T-helper 1 cell treated with Interleukin-12 subunit alpha and Interleukin-12 subunit beta and Interleukin-4 antibody, amounts not matched to agents 30 μg/mL and 1 μg/mL, for 36 hours (primary cell): ENCODE results near the gene CEP85.
A peak's percentile ranks its signal among the peaks of the same experiment; 100 is the strongest.
"Not testable (repeated sequence)": the region's sequence is repeated elsewhere in the genome, so short reads cannot be mapped to it uniquely, and the experiment has no call there.

Experiments
- H3K27ac Mint-ChIP-seq: one replicate; pipeline ENCODE4 v1.8.0; 2021; ENCODE audit warnings: mild to moderate bottlenecking, mixed read lengths
- H3K27me3 Mint-ChIP-seq: one replicate; pipeline ENCODE4 v1.8.0; 2021; ENCODE audit warnings: low read depth, mixed read lengths
- H3K36me3 Mint-ChIP-seq: one replicate; pipeline ENCODE4 v1.8.0; 2021; ENCODE audit warnings: low read depth, mixed read lengths
- H3K4me1 Mint-ChIP-seq: one replicate; pipeline ENCODE4 v1.8.0; 2021; ENCODE audit warnings: low read depth, mixed read lengths
- H3K4me3 Mint-ChIP-seq: one replicate; pipeline ENCODE4 v1.8.0; 2021; ENCODE audit warnings: mild to moderate bottlenecking, moderate library complexity, mixed read lengths
- H3K9me3 Mint-ChIP-seq: one replicate; pipeline ENCODE4 v1.8.0; 2021; ENCODE audit warnings: mixed read lengths

CEP85 gene

GRCh38 chr1:26297057-26297790 lies 63.2 kb downstream of the CEP85 start:
- H3K9me3 Mint-ChIP-seq, result no peaks in the 10 kb centered on the region
- peaks cover 10% of the 10 kb centered on the region for H3K4me1 Mint-ChIP-seq
- no peak overlapping the region for H3K27ac Mint-ChIP-seq

GRCh38 chr1:26297791-26298124 lies 63.8 kb downstream of the CEP85 start:
- no peak overlapping the region for H3K27ac Mint-ChIP-seq
- peaks cover 18% of the 10 kb centered on the region for H3K36me3 Mint-ChIP-seq
- H3K4me3 Mint-ChIP-seq, result no peak overlapping the region
- H3K27me3 Mint-ChIP-seq, result no peaks in the 10 kb centered on the region
- H3K9me3 Mint-ChIP-seq, result no peaks in the 10 kb centered on the region
- H3K4me1 Mint-ChIP-seq, result peaks cover 12% of the 10 kb centered on the region

More at GRCh38 chr1:26297057-26297790, 63.2 kb downstream of the CEP85 start:
- H3K36me3 Mint-ChIP-seq, result peaks cover 18% of the 10 kb centered on the region
- H3K4me3 Mint-ChIP-seq, result no peak overlapping the region
- no peaks in the 10 kb centered on the region for H3K27me3 Mint-ChIP-seq

GRCh38 chr1:26300578-26301275 lies 66.7 kb downstream of the CEP85 start:
- H3K4me3 Mint-ChIP-seq, result no peak overlapping the region
- no peaks in the 10 kb centered on the region for H3K9me3 Mint-ChIP-seq
- H3K4me1 Mint-ChIP-seq, result peaks cover 17% of the 10 kb centered on the region
- no peaks in the 10 kb centered on the region for H3K27me3 Mint-ChIP-seq
- peaks cover 6% of the 10 kb centered on the region for H3K36me3 Mint-ChIP-seq
- peak overlapping the region; percentile 58 for H3K27ac Mint-ChIP-seq

DNA sequence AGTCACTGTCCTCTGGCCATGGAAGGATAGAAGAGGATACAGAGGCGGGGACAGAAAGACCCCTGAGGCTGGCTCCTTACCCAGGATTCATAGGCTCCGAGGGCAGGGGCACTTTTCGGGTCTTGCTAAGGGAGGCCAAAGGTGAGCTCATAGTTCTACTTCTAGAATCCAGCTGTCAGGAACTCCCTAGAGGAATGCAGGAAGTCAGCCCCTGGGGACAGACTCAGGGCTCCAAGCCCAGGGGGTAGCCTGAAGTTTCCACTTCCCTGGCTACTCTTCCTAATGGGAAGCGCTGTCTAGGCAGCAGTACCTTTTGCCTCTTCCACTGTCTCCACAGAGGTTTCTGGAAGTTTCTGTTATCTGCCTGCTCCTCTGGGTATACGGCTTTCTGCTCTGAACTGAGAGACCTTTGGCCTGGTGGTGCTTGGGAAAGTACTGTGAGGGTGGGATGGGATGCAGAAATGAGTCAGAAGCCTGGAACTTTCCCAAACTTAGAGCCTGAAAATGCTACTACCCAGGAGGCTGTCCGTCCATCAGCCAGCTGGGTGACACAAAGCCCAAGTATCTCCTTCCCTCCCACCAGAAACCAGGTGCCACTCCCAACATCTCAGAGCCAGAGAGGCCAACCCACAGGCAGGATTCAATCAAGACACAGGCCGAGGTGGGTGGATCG lies 68.9 kb downstream of the CEP85 start:
- Mint-ChIP-seq H3K36me3 (peaks cover 1% of the 10 kb centered on the region), H3K4me3 (no peak overlapping the region), H3K9me3 (no peaks in the 10 kb centered on the region), H3K4me1 (peaks cover 35% of the 10 kb centered on the region), H3K27ac (no peak overlapping the region), H3K27me3 (no peaks in the 10 kb centered on the region)

- Mint-ChIP-seq H3K36me3 (no peaks in the 10 kb centered on the region), H3K4me3 (peak overlapping the region; percentile 97), H3K4me1 (peaks cover 36% of the 10 kb centered on the region), H3K27ac (peak overlapping the region; percentile 86), H3K9me3 (no peaks in the 10 kb centered on the region), H3K27me3 (no peaks in the 10 kb centered on the region)
Measured at GRCh38 chr1:26305667-26306289, 71.8 kb downstream of the CEP85 start.

DNA sequence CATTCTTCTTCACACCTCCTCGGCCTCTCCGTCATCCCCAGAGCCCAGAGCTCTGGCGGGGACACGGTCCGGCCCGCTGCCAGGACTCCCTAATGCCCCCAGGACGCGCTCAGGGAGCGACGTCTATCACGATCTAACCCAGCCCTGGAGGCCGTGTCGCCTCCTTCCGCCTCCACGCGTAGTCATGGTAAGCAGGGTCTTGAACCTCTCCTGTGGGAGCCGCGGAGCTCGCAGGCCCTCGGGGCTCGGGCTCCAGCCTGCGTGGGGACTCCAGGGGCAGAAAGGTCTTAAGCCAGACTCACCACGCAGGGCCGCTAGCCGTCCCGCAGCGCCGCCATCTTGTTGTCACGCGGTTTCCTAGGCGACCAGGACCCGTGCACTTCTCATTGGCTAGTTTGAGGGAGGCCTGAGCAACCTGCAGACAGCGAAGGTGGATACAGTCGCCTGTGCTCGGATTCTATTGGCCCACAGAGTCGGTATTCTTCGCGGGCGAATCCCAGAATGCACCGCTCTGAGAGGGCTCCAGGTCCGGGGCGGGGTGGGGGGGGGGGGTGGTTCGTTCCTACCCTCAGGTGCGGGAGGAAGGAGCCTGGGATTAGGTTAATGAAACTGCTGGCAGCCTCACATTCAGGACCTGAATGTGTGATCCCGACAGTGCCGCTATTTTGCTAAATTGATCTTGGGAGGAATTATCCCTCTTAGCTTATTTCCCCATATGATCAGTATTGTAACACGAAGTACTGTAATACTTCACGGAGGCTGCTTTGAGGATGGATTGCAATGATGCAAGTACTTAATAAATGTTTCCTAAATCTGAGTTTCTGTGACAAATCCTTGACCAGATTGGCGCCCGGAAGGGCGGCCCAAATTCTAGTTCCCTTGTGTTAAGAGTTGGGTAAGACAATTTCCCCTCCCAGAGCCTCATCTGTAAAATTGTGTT lies 72.6 kb downstream of the CEP85 start, which contains the start of gene UBXN11:
Gene UBXN11 (minus strand): TSS at position 347 of the 940 bp plus-strand sequence. CDS start 3,753 bp downstream, outside the sequence.
- H3K36me3 Mint-ChIP-seq, result no peaks in the 10 kb centered on the region
- H3K27me3 Mint-ChIP-seq, result no peaks in the 10 kb centered on the region
- H3K9me3 Mint-ChIP-seq, result no peaks in the 10 kb centered on the region
- H3K4me1 Mint-ChIP-seq, result peaks cover 36% of the 10 kb centered on the region
- H3K27ac Mint-ChIP-seq, result peak within 1 kb of the TSS; percentile 87
- peak within 1 kb of the TSS; percentile 97 for H3K4me3 Mint-ChIP-seq

- Mint-ChIP-seq H3K27me3 (no peaks in the 10 kb centered on the region), H3K4me3 (peak overlapping the region; percentile 97), H3K36me3 (no peaks in the 10 kb centered on the region), H3K9me3 (no peaks in the 10 kb centered on the region), H3K4me1 (peaks cover 40% of the 10 kb centered on the region), H3K27ac (peak overlapping the region; percentile 87)
Measured at GRCh38 chr1:26307363-26307781, 73.4 kb downstream of the CEP85 start.

DNA sequence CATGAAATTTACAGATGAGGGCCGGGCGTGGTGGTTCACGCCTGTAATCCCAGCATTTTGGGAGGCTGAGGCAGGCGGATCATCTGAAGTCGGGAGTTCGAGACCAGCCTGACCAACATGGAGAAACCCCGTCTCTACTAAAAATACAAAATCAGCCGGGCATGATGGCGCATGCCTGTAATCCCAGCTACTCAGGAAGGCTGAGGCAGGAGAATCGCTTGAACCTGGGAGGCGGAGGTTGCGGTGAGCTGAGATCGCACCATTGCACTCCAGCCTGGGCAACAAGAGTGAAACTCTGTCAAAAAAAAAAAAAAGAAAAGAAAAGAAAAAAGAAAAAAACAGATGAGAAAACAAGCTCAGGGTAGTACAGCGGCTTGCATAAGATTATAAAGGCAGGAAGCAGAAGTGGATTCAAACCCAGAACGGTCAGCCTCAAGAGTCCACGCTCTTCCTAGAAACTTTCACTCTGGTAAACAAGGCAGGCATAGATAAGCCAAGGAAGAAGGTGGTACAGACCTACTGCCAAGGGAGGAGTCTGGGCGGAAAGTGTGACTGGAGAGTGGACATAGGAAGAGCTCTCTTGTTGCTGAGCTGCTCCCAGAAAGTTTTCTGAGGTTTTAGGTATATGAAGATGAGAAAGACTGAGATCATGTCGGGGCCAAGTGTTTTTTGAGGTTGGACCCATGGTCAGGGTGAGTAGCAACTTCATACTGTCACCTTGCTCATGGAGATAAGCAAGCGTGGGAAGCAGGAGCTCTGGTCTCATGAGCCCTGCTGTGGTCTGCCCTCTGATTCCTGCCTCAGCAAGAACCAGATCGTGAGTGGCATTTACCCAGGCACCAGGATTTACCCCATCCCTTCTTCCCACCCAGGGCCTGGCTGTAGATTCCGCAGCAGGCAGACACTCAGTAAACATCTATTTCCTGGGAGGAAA lies 74.2 kb downstream of the CEP85 start:
- Mint-ChIP-seq H3K4me3 (peak overlapping the region; percentile 80), H3K27ac (peak overlapping the region; percentile 87), H3K4me1 (peaks cover 40% of the 10 kb centered on the region)
- not testable (repeated sequence) for H3K27me3 Mint-ChIP-seq, H3K9me3 Mint-ChIP-seq, H3K36me3 Mint-ChIP-seq

GRCh38 chr1:26314501-26314900 lies 80.5 kb downstream of the CEP85 start:
- H3K9me3 Mint-ChIP-seq, result no peaks in the 10 kb centered on the region
- peaks cover 17% of the 10 kb centered on the region for H3K36me3 Mint-ChIP-seq
- peak overlapping the region; percentile 21 for H3K4me3 Mint-ChIP-seq
- no peaks in the 10 kb centered on the region for H3K27me3 Mint-ChIP-seq
- H3K27ac Mint-ChIP-seq, result peak overlapping the region; percentile 46
- peaks cover 42% of the 10 kb centered on the region for H3K4me1 Mint-ChIP-seq

DNA sequence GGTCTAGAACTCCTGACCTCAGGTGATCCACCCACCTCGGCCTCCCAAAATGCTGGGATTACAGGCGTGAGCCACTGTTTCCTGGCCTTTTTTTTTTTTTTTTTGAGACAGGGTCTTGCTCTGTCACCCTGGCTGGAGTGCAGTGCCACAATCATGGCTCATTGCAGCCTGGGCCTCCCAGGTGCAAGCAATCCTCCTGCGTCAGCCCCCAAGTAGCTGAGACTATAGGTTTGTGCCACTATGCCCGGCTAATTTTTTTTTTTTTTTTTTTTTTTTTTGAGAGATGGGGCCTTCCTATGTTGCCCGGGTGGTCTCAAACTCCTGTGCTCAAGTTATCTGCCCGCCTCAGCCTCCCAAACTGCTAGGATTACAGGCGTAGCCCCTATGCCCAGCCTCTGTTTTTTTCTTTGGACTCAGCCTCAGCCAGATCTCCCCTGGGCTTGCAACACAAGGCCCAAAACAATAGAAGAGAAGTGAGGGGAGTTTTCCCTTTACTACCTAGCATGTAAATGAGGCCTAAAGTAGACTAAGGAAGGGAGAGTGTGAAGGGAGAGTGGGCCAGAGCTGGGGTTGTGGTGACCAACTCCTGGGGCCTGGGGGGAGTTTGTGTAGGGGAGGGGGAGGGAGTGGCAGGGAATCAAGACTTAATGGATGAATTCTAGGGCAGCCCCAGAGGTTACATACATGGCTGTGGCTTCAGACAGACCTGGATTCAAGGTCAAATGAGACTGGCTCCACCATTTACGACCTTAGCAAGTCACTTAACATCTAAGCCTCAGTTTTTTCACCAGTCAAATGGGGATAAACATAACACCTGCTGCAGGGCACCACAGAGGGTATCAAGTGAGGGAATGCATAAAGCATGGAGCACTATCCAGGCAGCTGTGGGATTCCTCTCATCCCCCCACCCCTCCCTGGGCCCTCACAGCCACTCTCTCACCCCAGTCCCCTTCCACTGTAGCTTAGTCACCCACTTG lies 82.2 kb downstream of the CEP85 start:
- Mint-ChIP-seq H3K27me3 (no peaks in the 10 kb centered on the region), H3K4me3 (peak overlapping the region; percentile 59), H3K27ac (peak overlapping the region; percentile 80), H3K36me3 (peaks cover 27% of the 10 kb centered on the region), H3K9me3 (no peaks in the 10 kb centered on the region), H3K4me1 (peaks cover 48% of the 10 kb centered on the region)

DNA sequence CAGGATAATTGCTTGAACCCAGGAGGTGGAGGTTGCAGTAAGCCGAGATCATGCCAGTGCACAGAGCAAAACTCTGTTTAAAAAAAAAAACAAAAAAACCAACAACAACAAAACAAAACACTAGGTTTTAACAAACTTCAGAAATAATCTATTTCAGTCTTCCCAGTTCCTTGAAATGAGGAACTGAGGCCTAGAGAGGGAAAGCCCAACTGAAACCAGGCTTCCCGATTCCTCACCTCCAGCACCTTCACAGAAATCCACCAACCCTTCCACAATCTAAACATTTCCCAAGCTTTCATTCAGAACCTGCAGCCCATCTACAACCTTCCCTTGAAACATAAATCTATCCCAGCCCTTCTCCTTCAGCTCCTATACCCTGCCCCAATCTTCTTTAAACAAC lies 83.1 kb downstream of the CEP85 start:
- H3K27me3 Mint-ChIP-seq, result no peaks in the 10 kb centered on the region
- no peaks in the 10 kb centered on the region for H3K9me3 Mint-ChIP-seq
- peak overlapping the region; percentile 84 for H3K27ac Mint-ChIP-seq
- peak overlapping the region; percentile 96 for H3K4me3 Mint-ChIP-seq
- H3K36me3 Mint-ChIP-seq, result peaks cover 33% of the 10 kb centered on the region
- peaks cover 49% of the 10 kb centered on the region for H3K4me1 Mint-ChIP-seq
